HG03280 (cell line): ENCODE results near the gene ZNF780A.
"Not testable (repeated sequence)": the region's sequence is repeated elsewhere in the genome, so short reads cannot be mapped to it uniquely, and the experiment has no call there.

Source experiments
- ATAC-seq: cut with Tn5 transposase; IDR thresholded peaks from one replicate; pipeline ENCODE4 v1.9.1; 2021; ENCODE audit warnings: mild to moderate bottlenecking, moderate library complexity; ENCODE audit not compliant: unreplicated experiment

ZNF780A gene

GRCh38 chr19:40090241-40091204, at the start of gene ZNF780A:
TSS of gene ZNF780A (minus strand) at chr19:40090943. CDS start at chr19:40084753, 6,190 bp downstream.
- peak; percentile 79 for ATAC-seq

DNA sequence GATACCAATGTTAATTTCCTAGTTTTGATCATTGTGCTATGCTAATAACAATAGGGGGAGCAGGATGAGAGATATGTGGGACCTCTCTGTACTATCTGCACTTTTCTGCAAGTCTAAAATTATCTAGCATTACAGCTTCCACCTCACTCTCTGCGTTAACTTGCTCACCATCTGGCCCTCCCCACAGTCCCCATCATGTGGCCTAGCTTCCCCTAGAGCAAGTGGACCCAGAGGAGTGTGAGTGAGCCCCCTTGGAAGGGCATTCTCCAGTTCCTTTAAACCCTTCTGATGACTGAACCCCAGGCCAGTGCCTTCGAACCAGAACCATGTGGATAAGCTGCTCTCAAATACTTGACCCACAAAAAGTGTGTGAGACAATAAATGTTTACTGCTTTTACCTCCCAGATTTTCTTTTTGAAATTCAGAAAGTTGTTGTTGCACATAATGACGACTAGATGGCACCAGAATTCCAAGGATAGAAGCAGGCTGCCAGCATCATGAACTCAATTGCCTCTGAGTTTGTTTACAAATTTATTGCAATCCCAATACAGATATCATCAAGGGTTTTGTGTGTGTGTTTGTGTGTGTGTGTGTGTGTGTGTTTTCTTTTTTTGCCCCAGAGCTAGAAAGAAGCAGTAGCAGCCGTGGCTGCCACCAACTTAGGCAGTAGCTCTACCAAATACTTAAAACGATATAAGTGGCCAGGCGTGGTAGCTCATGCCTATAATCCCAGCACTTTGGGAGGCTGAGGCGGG, 49.0 kb upstream of the ZNF780A start:
- no peak for ATAC-seq

- no peak for ATAC-seq
Observed at GRCh38 chr19:40136818-40137217, 46.1 kb upstream of the ZNF780A start.

DNA sequence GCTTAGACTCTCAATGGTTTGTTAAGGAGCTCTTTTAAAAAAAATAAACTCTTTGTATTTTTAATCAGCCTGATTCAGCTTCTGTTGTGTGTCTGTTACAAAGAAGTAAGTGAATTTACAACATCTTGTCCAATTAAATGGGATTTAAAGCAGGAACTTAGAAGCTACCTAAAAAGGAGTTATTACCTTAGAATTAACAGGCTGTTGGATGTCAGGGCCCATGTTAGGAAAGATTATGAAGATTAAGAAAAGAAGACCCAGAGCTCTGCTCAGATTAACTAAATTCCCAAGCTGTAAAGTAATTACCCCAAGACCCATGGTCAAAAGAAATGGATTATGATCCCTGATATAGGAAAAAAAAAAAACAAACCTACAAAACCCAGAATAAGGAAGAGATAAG, 44.1 kb upstream of the ZNF780A start:
- no peak for ATAC-seq

- ATAC-seq, result no peak
Observed at GRCh38 chr19:40133491-40133890, 42.7 kb upstream of the ZNF780A start.

- no peak for ATAC-seq
Observed at GRCh38 chr19:40130013-40130412, 39.3 kb upstream of the ZNF780A start.

GRCh38 chr19:40129425-40129824, 38.7 kb upstream of the ZNF780A start:
- no peak for ATAC-seq

- ATAC-seq, result no peak
Observed at GRCh38 chr19:40128991-40129390, 38.2 kb upstream of the ZNF780A start.

DNA sequence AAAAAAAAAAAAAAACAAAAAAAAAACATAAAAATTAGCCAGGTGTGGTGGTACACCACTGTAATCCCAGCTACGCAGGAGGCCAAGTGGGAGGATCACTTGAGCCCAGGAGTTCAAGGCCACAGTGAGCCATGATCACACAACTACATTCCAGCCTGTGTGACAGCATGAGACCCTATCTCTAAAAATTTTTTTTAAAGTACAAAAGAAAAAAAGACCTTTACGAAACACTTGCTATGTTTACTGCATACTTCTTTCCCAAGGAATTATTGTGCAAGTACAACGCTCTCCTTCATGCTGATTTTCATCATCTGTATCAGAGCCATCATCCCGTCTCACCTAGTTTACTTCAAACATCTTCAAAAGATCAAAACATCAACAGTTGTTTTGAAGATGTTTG, 28.6 kb upstream of the ZNF780A start:
- no peak for ATAC-seq

DNA sequence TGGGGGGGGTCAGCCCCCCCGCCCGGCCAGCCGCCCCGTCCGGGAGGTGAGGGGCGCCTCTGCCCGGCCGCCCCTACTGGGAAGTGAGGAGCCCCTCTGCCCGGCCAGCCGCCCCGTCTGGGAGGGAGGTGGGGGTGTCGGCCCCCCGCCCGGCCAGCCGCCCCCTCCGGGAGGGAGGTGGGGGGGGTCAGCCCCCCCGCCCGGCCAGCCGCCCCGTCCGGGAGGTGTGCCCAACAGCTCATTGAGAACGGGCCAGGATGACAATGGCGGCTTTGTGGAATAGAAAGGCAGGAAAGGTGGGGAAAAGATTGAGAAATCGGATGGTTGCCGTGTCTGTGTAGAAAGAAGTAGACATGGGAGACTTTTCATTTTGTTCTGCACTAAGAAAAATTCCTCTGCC, 27.9 kb upstream of the ZNF780A start:
- ATAC-seq, result not testable (repeated sequence)

- ATAC-seq, result no peak
Observed at GRCh38 chr19:40116075-40116474, 25.3 kb upstream of the ZNF780A start.

GRCh38 chr19:40114119-40114518, 23.4 kb upstream of the ZNF780A start:
- not testable (repeated sequence) for ATAC-seq

DNA sequence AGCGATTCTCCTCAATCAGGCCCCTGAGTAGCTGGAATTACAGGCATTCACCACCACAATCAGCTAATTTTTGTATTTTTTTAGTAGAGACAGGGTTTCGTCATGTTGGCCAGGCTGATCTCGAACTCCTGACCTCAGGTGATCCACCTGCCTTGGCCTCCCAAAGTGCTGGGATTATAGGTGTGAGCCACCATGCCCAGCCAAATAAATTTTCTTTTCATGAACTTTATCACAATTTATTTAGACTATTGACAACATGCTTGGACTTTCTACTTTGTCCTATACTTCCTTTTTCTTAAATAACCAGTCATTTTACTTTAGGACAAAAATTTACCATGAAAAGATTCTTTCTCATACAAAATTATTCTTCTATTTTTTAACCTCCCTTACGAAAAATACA, 21.5 kb upstream of the ZNF780A start:
- not testable (repeated sequence) for ATAC-seq

DNA sequence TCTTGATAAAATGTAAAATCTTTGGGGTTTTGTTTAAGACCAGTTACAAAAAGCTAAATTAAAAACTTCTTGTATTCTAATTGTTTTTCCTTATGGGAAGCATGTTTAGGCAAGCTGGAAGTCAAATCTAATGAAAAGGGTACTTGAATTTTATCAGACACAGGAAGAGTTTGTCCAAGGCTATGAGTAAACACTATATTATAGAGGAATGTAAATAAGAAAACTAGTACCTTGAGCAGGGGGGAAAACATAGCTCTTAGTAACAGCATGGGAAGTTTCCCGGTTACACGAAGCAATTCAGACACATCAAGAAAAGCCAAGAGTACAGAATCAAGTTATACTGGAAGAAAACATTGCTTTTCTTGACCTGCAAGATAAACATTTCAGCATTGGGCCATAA, 19.8 kb upstream of the ZNF780A start:
- ATAC-seq, result no peak

GRCh38 chr19:40104754-40105153, 14.0 kb upstream of the ZNF780A start:
- ATAC-seq, result no peak

- ATAC-seq, result no peak
Observed at GRCh38 chr19:40103600-40103999, 12.9 kb upstream of the ZNF780A start.

DNA sequence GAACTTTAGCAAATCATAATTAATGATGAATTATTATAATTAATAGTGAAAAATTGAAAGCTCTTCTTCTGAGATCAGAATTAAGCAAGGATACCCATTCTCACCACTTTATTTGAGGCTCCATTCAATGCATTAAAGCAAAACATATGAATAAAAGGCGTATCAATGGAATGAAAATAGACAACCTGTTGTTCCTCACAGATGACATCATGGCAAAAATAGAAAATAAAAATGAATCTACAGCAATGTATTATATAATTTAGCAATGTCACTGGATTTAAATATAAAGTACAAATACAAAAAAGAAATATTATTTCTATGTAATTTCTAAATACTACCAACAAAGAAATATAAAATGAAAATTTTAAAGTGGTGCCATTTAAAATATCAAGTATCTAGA, 11.1 kb upstream of the ZNF780A start:
- ATAC-seq, result no peak

DNA sequence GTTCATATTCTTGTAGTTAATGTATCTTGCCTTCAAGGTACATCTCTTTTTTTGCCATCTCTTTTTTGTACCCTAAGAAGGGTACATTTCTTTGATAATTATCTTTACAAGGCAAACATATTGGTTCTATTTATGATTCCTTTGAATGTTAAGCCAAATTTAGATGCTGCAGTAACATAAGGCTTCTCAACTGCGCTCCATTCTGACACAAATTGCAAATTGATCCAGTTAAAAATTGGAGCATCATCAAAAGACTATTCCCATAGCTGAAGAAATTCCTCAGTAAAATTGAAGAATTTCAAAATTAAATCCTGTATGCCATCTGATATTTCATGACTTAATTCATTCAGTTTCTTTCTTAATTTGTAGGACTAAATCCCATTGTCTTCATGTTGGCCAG, 2.7 kb upstream of the ZNF780A start:
- ATAC-seq, result no peak

DNA sequence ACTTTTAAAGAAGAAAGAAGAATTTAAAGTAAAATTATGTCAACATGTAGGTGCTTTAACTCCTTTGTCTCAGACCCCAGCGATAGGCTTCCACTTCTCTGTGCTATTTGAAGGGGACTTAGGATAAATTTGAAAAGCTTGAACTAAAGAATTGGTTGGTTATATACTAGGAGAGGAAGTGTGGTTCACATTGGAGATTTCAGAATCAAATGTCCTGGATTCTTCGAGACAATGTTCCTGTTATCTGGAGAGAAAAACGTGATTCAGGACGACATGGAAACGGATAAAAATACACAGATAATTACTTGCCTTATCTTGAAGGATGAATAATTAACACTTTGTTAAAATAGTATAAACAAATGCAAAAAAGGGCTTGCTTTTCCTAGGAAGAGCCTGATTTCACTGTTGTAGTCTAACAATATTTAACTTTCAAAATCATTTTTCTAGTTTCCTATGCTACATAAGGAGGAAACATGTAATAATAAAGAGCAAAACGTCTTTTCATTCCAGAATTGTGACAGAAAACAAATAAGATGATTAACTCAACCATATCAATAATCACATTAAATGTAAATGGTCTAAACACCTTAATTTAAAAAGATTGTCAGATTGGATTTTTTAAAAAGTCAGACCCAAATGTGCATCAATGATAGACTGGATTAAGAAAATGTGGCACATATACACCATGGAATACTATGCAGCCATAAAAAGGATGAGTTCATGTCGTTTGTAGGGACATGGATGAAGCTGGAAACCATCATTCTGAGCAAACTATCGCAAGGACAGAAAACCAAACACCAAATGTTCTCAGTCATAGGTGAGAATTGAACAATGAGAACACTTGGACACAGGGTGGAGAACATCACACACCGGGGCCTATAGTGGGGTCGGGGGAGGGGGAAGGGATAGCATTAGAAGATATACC, 724 bp upstream of the ZNF780A start:
- no peak for ATAC-seq

DNA sequence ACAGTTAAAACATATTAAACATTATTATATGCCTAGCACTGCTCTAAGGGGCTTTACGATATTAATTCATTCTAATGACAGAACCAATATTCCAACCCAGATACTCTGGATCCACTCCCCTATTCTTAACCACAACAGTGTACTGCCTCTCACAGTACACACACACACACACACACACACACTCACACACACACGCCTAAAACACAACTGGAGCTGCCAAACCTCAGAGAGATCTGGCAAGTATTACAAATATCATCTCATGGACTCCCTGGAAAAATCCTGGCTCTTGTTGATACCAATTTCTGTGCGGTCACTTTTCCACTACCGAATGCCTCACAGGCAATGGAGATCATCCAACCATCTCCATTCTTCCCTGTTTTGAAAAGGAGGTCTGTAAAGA, 1.3 kb downstream of the ZNF780A start:
- no peak for ATAC-seq
